OCI-M1 (cell line): ENCODE measurements around the gene C5orf58.

Experiments
- DNase-seq: peaks from one replicate; lab custom pipeline; 2025; lab: John Stamatoyannopoulos, UW

Gene C5orf58, protein sequence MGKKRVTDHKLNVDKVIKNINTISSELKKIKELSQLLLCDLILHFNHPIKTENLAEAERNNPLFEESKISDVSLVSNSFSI

DNA sequence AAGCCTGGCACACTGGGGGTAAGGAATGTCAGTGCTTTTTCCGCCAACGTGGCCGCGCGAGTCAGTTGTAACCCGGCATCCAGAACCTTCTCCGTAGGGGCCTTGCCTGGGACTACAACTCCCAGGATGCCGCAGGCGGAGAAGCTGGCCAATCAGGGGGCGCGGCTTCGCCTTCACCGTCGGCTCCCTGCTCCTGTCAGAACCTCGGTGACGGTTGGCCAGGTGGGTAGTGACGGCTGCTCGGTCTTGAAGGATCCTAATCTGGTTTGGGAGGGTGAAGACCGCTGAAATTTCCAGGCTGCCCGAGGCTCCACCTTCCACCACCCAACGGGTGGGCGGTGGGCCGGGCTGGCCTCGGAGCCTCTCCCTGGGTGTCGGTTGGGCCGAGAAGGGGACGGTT lies at the start of gene C5orf58:
Gene C5orf58, plus strand, starts transcription at position 200 of the 400 bp plus-strand sequence. CDS start 1,992 bp downstream, outside the sequence.
- DNase-seq = no peak

DNA sequence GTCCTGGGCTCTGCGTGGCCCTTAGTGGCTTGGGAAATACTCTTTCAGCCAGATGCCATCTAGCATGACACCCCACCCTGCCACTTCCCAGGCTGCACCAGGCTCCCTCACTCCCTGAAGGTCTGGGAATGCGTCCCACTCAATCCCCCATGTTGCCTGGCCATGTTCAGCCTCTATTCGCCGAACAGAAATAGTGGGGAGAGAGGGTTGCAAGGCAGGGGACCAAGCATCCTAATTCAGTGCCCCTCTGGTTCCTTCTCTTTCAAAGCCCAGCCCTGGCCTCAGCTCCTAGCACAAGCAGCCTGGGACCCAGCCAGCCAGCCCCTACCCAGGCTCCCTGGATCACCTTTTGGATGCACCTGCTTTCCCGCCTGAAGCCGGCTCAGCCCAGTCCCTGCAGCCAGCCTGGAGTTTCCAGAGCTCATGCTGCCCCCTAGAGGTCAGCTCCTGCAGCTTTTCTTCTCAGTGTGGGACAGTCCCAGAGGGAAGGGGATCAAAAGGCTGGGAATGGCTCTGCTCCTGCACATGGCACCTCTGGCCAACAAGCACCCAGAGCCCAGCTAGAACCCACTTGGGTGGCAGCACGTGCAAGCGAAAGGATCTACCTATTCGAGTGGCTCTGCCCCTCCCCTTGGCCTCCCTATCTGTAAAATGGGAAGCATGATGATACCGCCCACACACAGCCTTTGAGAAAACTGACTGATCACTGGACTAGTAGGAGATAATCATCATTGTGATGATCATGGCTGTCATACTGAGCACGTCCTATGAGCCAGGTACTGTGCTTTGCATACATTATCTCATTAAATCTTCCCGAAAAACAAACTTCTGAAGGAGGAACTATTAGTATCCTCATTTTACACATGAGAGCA lies 48.7 kb upstream of the C5orf58 start:
- DNase-seq = peak; percentile 71

DNA sequence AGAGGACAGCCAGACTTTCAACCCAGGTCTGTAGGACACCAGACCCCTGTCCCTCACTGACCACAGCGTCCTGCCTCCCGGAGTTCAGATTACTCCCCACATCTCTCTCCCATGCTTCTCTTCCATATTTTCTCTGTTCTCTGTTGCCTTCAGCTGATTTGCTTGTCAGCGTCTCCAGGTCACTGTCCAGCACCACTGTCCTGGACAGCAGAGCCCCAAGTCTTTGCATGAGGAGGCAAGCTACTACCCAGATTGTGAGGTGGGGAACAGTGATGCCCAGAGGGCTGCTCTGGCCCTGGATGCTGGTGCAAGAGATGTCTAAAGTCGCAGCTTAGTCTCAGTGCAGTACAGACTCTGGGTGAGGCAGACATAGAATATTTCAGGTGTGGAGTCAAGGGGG lies 48.0 kb upstream of the C5orf58 start:
- no peak for DNase-seq

DNA sequence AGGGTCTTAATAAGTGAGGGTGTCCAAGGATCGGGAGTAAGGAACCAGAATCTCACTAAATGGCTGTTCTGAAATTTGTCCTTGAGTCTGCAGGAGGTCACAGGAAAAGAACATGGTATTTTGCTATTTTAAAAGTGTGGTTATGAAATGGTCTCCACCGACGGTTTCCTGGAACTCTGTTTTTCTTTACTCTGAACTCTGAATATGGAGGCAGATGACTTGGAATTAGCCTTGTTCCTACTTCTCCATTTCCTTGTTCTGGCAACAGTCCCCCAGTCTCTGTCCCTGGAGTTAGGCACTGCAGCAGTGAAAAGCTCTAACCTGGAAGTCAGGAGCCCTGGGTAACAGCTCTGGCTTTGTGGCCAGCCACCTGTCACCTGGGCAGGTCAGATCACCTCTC lies 46.6 kb upstream of the C5orf58 start:
- peak; percentile 15 for DNase-seq

DNA sequence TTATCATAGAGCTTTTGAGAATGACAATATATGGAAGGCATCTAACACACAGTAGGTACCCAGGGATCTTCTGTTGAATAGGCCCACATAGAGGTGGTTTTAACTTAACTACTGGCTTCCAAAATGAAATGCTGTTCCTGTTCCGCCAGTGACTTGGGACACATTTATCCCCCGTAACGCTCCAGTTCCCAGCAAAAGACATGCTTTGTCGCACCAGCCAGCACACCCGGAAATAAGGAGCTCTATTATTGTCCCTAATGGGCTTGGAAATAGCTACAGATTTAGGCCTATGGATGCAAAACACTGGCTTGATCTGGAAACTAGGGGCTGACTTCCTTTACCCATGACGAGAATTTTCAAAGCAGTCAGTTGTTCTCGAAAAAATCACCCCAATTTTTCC lies 45.9 kb upstream of the C5orf58 start:
- DNase-seq = no peak

DNA sequence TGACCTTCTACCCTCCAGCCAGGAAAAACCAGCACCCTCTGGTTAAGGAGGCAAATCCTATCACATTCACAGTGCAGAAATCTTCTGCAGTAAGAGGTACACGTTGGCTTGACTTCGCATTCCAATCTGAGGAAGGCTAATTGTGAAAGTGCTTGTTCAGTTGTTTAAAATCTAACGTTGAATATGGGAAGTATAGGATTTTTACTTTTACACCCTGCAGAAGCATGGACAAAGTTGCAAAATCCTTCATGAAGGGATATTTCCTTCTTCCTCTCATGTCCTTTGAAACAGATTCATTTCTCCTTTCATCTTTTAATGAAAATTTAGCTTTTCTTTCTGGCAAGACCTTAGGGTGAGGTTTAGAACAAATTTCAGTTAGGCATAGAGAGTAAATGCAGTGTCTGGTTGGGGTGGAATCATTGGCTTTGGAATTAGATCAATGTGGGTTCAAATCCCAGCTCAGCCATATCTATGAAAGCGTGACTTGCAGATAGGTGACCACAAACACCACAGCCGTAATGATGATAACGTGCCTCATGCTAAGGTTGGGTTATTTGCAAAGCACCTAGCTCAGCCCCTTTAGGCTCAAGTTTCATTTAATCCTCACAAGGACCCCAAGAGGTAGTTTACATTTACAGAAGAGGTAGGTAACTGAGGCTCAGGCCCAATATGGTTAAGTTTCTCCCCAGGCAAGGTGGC lies 42.2 kb upstream of the C5orf58 start:
- peak; percentile 49 for DNase-seq

DNA sequence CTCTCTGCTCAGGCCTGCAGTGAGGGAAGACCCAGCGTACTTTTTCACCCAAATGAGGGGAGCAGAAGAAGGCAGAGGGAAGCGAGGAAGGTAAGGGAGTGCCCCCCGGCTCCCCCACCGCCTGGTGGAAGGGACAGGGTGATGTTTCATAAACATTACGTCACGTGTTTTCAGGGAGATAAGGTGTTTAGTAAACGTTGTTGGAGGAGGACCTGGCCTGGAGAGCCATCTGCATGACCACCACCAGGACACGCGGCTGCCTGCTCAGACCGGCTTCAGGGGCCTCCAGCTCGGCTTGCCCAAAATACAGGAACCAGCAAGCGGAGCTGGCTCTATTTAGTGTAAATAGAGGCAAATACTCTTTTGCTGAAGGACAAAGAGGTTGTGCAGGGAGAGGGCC lies 40.0 kb upstream of the C5orf58 start:
- DNase-seq = no peak

DNA sequence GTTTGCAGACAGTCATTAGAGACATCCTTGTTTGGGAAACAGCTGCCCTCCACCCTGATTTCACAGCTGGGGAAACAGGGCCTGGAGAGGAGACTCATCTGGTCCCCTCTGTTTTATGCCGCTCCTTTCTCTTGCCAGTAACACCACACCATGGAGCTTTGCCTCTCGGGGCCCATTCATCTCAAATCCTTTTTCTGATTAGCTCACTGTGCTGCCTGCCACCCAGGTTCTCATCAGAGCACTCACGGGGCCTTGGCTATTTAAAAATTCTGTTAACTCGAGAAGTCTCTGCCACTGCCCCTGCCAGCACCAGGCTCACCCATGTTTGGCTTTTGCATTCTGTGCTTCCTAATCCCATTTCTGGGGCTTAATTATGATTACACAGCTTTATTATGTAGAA lies 36.8 kb upstream of the C5orf58 start:
- no peak for DNase-seq

DNA sequence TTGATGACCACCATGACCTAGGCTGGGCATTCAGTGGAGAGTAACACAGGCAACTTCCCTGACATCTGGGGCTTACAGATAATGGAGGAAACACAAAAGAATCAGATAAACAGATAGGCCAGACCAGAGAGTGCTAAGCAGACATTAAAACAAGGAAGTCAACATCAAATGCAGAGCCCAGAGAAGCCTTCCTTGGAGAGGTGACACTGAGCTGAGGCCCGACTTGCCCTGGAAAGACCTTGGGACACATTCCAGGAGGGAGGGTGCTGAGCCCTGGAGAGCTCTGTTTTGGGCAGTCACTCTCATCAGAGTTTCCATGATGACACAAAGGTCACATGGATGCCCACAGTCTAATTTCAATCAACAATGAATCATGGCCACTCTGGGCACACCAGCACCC lies 31.9 kb upstream of the C5orf58 start:
- peak; percentile 84 for DNase-seq

DNA sequence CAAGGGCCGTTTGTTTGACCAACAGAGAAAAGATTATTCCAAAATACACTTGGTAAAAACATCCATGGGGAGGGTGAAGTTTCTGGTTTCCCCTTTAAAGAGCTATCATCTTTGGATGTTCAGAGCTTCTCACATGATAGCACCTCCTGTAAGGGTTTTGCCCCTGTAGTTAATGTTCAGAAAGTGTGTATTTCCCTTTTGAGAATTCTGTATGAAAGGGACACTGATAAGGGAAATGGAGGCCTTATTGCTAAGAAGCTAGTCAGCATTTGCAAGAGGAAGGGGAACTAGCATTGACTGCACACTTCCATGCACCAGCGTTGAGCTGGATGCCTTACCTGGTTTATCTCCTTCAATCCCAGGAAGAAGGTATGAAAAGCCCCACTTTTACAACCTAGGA lies 31.5 kb upstream of the C5orf58 start:
- DNase-seq = peak; percentile 56

DNA sequence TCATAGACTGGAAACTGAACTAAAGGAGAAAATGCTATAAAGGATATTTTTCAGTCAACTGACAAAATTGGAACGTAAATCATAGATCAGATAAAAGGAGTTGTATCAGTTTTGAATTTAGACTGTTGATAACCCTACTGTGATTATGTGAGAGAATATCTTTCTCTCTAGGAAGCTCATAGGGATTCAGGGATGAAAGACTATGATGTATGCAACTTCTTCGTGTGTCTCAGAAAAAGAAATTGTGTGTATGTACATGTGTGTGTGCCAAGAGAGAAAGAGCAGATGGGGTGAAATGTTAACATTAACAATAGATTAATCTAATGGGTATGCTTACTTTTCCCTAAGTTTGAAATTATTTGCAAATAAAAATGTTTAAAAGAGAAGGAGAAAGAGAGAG lies 30.7 kb upstream of the C5orf58 start:
- DNase-seq = no peak

DNA sequence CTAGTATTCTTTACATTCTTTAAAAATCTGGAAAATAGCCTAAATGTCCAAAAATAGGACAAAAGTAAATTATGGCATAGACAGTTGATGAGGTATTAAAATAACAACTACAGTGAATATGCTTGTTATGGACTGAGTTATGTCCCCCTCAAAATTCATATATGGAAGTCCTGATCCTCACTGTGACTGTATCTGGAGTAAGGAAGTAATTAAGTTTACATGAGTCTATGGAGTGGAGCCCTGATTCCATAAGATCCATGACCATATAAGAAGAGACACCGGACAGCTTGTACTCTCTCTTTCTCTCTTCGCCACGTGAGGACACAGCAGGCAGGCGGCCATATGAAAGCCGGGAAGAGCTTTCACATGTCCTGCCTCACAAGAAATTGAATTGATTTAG lies 28.6 kb upstream of the C5orf58 start:
- DNase-seq = no peak

DNA sequence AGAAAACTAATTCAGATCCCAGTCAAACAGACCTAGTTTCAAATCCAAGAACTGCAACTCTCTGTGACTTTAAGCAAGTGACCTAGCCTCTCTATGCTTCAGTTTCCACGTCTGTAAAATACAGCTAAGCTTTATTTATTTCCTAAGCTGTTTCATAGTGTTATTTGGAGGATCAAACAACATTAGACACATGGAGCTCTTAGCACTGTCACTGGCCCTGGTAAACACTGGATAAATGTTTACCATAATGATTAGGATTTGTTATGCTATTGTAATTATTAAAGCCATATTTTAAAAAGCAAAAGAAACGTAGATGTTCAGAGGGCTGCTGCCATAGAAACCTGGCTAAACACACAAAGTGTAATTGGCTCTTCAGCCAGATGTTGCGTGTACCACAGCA lies 26.6 kb upstream of the C5orf58 start:
- no peak for DNase-seq

DNA sequence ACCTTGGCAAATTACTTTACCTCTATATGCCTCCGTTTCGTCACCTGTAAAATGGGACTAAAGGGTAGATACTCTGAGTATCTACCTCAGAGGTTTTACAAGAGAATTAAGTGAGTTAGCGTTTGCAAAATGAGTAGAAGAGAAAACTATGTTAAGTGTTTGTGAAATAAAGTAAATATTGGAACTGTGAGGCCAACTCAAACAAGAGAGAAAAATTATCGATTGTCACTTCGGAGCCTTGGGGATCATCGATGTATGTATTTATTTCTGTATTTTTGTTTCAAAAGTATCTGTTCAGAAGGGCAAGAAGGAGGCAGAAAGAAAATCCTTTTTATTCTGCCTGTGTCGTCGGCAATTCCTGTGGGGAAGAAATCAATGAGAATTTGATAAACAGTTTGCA lies 25.8 kb upstream of the C5orf58 start:
- DNase-seq = no peak

DNA sequence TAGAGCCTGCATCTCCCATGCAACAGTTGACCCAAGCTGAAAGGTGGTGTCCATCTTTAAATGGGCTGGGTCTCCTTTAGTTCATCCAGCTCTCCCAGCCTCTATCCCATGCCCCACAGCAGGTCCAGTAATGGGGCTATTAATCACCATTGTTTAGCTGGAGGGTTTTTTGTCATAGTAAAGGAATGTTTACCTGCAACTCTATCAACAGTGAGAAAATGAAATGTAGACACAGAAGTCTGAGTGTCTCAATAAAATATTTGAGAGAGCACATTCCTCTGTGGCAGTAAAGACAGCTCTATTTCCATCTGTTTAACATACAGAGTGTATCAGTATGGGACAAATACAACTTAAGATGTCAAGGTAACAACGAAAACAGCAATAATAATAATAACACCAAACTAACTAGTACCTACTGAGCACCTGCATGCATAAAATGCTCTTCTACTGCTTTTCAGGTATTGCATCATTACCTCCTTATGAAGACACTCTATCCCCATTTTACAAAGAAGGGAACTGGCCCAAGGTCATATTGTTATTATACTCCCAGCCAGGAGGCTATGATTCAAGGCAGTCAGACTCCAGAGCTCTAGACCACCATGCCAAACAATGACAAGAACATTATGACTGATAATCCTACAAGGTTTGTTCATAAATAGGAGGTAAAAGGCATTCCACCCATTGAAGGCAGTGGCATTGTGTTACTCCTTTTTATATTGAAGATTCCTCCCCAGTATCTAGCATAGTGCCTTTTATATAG lies 21.0 kb upstream of the C5orf58 start:
- no peak for DNase-seq

DNA sequence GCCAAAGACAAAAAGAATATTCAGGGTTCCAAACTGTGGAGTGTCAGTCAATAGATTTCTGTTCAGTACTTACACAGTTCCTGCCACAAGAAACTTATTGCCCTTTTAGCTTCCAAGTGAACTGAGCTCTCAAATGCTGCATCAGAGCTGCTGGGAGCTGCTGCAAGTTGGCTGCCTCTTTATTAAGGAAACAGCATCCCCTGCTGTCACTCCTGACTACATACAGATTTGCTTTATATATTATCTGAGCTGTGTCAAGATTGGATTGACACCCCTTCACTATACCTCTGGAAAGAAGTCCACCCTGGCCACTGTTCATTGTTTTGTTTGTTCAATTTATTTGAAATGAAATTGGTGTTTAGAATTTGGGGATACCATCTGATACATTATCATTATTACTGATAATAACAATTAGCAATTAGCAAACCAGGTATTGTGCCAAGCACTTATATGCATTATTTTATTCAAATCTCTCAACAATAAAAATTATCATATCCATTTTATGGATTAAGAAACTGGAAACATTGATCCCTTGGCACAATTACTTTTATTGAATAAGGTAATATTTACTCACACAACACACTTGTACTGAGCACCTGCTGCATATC lies 16.4 kb upstream of the C5orf58 start:
- DNase-seq = peak; percentile 73

DNA sequence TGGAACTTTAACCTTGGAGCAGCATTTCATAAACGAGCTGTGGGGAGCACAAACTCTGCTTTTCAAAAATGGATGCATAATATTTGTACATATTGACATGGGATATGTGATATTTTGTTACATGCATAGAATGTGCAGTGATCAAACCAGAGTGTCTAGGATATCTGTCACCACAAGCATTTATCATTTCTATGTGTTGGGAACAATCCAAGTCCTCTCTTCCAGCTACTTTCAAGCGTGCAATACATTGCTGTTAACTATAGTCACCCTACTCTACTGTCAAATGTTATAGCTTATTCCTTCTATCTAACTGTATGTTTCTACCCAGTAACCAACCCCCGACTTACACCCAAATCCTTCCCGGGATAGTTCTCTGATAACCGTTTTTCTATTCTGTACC lies 15.0 kb upstream of the C5orf58 start:
- no peak for DNase-seq

DNA sequence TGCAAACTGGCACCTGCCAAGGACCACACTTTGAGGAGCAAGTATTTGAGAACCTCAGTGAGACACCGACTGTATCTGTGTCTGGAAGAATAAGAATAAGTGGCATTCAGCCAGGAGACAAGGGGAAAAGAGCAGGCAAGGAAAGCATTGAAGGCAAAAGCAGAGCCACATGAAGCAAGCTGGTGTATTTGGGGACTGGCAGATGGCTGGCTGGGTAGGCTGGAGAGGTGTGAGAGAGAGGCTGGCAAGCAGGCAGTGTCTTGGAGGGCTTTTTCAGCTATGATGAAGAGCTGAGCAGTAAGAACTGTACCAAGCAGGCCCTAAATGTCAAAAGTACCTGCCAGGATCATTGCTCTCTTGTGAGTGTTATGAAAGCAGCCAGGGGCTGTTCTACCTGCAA lies 14.1 kb upstream of the C5orf58 start:
- DNase-seq = no peak

DNA sequence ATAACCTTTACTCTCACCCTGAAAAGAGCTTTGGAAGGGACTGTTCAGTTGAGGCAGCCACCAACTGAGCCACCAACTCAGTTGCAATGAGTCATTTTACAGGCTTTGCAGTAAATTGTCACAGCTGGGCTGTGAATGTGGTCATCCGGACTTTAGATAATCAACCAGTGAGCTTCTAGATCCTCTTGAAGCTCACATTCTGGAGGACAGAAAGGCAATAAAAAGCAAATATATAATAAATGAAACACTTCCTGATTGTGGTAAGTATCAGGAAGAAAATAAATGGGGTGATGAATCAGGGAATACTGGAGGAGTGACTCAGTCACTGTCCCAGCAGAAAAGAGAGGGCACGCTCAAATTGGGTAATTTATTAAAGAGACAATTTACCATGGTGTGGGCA lies 13.2 kb upstream of the C5orf58 start:
- DNase-seq = peak; percentile 20

DNA sequence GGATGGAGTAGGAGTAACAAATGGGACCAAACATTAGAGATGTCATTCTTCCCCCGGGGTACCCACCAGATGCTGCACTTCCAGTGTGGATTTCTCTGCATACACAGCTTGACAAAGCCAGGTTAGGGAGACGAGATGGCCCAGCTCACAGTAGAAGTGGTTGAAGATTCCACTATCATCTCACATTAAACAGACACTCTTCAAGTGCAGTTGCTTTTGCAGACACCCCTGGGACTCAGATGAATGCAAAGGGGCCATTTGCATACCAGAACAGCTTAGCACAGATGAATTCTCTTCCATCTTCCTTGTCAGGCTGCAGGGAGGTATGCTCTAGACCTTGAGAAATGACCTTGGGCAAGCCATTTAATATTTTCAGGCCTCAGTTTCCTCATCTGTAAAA lies 12.6 kb upstream of the C5orf58 start:
- no peak for DNase-seq

DNA sequence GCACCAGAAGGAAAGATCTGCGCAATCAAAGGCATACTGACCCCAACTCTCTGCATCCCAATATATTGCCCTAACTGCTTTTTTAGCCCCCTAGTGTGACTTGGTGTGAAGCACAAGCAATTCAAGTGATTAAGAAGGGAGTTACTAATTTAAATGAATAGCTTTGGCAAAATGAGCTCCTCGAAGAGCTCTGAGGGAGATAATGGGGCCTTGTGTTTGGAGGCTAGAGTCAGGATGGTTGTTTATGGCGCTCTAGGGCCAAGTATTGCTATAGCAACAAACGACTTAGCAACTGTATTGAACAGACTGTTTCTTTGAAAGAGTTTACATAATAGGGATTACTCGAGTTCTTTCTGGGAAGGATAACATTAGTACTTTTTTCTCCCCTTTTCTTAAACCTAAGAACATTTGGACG lies 11.5 kb upstream of the C5orf58 start:
- no peak for DNase-seq

DNA sequence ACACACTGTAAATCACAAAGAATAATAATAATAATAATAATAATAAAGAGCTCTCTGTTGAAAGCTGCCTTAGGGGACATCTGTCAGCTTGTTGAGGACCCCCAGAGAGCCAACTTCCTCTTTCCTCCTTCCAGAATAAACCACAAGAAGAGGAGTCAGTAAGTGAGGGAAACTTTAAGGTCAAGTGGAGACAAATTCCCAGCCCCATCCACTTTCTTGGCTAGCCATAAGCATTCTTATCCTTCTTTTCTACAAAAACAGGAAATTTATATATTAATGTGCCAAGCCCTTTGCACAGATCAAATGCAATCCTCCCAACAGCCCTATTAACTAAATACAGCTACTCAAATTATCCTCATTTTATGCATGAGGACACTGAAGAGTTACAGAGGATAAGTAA lies 9.4 kb upstream of the C5orf58 start:
- DNase-seq = no peak
